PC-9 (cell line): ENCODE results near the gene CDK2AP2.

Source experiments
- EZH2 ChIP-seq: fragments of 200-600 bp; sonication (generic); IDR thresholded peaks from 2 replicates; pipeline ENCODE4 v1.8.0; 2017; ENCODE audit warnings: antibody characterized with exemption, low read depth
- TF ChIP-seq, protein P1 (sequence below): fragments of 200-600 bp; sonication (generic); conservative IDR thresholded peaks from 2 replicates; pipeline ENCODE4 v1.6.1; 2017; ENCODE audit warnings: mixed run types, antibody characterized with exemption, mild to moderate bottlenecking, moderate library complexity

DNA sequence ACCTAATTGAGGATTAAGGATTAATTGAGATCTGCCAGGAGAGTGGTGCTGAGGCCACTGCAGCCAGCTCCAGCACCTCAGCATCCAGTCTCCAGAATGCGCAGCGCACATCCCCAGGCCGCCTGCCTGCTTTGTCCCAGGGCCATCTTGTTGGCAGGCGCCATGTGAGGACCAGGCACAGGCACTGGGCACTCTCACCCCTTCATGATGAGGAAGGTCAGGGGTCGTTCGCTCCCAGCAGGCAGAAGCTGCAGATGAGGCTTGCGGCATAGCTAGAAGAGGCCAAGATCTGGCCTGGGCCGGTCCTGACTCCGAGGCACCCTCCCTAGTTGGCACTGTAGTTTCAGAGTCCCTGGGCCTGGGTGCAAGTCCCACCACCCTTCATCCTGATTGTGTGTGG lies 8.8 kb upstream of the CDK2AP2 start:
- TF ChIP-seq, protein P1, sequence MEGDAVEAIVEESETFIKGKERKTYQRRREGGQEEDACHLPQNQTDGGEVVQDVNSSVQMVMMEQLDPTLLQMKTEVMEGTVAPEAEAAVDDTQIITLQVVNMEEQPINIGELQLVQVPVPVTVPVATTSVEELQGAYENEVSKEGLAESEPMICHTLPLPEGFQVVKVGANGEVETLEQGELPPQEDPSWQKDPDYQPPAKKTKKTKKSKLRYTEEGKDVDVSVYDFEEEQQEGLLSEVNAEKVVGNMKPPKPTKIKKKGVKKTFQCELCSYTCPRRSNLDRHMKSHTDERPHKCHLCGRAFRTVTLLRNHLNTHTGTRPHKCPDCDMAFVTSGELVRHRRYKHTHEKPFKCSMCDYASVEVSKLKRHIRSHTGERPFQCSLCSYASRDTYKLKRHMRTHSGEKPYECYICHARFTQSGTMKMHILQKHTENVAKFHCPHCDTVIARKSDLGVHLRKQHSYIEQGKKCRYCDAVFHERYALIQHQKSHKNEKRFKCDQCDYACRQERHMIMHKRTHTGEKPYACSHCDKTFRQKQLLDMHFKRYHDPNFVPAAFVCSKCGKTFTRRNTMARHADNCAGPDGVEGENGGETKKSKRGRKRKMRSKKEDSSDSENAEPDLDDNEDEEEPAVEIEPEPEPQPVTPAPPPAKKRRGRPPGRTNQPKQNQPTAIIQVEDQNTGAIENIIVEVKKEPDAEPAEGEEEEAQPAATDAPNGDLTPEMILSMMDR: no peak
- no peak for TF ChIP-seq EZH2
